Fibroblast of gingiva (primary cell): Measurements from ENCODE around the gene RNF39.
"Not testable (repeated sequence)": the region's sequence is repeated elsewhere in the genome, so short reads cannot be mapped to it uniquely, and the experiment has no call there.

Source experiments
- DNase-seq: peaks from one replicate; pipeline ENCODE4 v3.0.0-alpha.2; 2011; ENCODE audit warnings: low read depth

Gene RNF39

GRCh38 chr6:30075094-30075789 lies at the start of gene RNF39:
Gene RNF39, minus strand, starts transcription at chr6:30075769. Its CDS starts 184 bp downstream, at chr6:30075585.
- no peak for DNase-seq

- peak; percentile 55 for DNase-seq
These were observed 46.9 kb upstream of the RNF39 start for GRCh38 chr6:30122515-30122914.

GRCh38 chr6:30121446-30122366 lies 46.1 kb upstream of the RNF39 start:
- DNase-seq: no peak

- not testable (repeated sequence) for DNase-seq
These were observed 43.1 kb upstream of the RNF39 start for GRCh38 chr6:30118691-30119090.

GRCh38 chr6:30116724-30117123 lies 41.2 kb upstream of the RNF39 start:
- DNase-seq: no peak

GRCh38 chr6:30113841-30114240 lies 38.3 kb upstream of the RNF39 start:
- no peak for DNase-seq

GRCh38 chr6:30113003-30113759 lies 37.6 kb upstream of the RNF39 start, which contains the start of gene TRIM31:
Gene TRIM31, minus strand, starts transcription at chr6:30113090. Its CDS starts 285 bp downstream, at chr6:30112805.
- DNase-seq: no peak

GRCh38 chr6:30112402-30112994 lies 36.9 kb upstream of the RNF39 start:
- DNase-seq: no peak

- no peak for DNase-seq
These were observed 35.8 kb upstream of the RNF39 start for GRCh38 chr6:30111266-30111856.

- no peak for DNase-seq
These were observed 29.1 kb upstream of the RNF39 start for GRCh38 chr6:30104661-30105060.

GRCh38 chr6:30103872-30104179 lies 28.3 kb upstream of the RNF39 start:
- no peak for DNase-seq

- peak; percentile 76 for DNase-seq
These were observed 27.7 kb upstream of the RNF39 start for GRCh38 chr6:30102970-30103871.

GRCh38 chr6:30102414-30102969 lies 26.9 kb upstream of the RNF39 start:
- DNase-seq: peak; percentile 56

- peak; percentile 79 for DNase-seq
These were observed 26.2 kb upstream of the RNF39 start for GRCh38 chr6:30101444-30102413.

GRCh38 chr6:30100585-30101443 lies 25.2 kb upstream of the RNF39 start:
- no peak for DNase-seq

- DNase-seq: no peak
These were observed 24.6 kb upstream of the RNF39 start for GRCh38 chr6:30100154-30100553.

GRCh38 chr6:30097902-30098768 lies 22.6 kb upstream of the RNF39 start:
- DNase-seq: no peak
